Measurements from ENCODE around the gene KRTAP4-8.
"Not testable (repeated sequence)": the region's sequence is repeated elsewhere in the genome, so short reads cannot be mapped to it uniquely, and the experiment has no call there.

KRTAP4-8 gene

DNA sequence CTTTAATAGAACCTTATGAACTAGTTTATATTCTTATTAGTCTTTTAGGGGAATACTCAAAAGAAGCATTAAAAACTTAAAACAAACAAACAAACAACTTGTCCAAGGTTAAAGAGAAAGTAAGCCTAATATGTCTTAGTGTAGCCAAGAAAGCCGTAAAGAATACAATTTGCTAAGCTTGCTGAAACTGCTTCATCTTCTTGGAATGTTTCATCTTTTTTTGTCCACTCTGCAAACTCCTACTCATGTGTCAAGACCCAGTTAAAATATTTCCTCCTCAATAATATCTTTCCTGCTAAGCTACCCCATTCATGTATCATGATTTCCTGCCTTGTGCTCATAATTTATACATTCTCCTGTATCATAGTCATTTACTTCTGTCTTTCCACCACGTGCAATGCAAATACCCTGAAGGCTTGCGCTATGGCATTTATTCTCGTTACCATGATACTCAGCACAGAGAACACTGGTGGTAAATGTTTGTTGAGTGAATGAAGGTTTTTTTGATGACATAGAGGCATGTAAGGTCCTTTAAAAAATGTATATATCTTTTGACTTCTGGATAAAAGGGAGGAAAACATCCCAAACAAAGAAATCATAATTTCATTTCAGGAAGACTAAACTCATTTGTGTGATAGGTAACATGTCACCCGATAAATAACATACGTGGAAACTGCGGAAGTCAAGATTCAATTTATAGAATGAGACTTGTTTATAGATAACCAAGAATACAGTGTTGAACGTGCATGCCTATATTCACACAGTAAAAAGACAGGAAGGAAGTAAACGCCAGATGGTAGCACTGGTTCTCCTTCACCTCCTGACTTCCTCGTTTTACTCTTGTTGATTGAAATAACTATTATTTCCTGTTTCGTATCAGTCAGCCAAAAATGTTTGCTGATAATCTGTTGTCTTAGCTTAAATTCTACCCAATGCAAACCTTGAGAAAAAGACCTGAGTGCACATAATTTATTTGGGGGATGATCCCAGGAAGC is 22.1 kb upstream of the KRTAP4-8 start:
- not testable (repeated sequence) for H3K4me3 Mint-ChIP-seq, DNase-seq
- H3K4me1 Mint-ChIP-seq (ENCODE audit: low read depth), result peaks cover 24% of the 10 kb centered on the region

GRCh38 chr17:41118721-41119120 is 20.8 kb upstream of the KRTAP4-8 start:
- peaks cover 18% of the 10 kb centered on the region for H3K4me1 Mint-ChIP-seq (ENCODE audit: low read depth)
- peaks cover 4% of the 10 kb centered on the region for H3K9me3 Mint-ChIP-seq
- DNase-seq, result no peak
- no peak overlapping the region for H3K4me3 Mint-ChIP-seq
- peaks cover 52% of the 10 kb centered on the region for H3K27me3 Mint-ChIP-seq
- H3K36me3 Mint-ChIP-seq (ENCODE audit: low read depth), result no peaks in the 10 kb centered on the region
- H3K27ac Mint-ChIP-seq, result no peak overlapping the region

More for the DNA sequence above, 22.1 kb upstream of the KRTAP4-8 start:
- H3K9me3 Mint-ChIP-seq; H3K27ac Mint-ChIP-seq; H3K36me3 Mint-ChIP-seq (ENCODE audit: low read depth): not testable (repeated sequence)
- H3K27me3 Mint-ChIP-seq, result peaks cover 49% of the 10 kb centered on the region

DNA sequence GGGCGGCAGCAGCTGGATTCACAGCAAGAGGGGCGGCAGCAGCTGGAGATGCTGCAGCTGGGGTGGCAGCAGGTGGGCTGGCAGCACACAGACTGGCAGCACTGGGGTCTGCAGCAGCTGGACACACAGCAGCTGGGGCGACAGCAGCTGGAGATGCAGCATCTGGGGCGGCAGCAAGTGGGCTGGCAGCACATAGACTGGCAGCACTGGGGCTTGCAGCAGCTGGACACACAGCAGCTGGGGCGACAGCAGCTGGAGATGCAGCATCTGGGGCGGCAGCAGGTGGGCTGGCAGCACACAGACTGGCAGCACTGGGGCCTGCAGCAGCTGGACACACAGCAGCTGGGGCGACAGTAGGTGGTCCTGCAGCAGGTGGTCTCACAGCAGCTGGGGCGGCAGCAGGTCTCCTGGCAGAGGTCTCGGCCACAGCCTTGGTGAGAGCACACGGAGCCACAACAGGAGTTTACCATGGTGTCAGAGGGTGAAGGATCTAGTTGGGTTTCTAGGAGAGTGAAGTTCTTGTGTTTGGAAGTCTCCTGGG is 20.0 kb upstream of the KRTAP4-8 start, which contains the start of gene KRTAP4-11:
Gene KRTAP4-11 (minus strand): TSS at position 528 of the 541 bp plus-strand sequence. CDS start 58 bp downstream, at position 470.
- not testable (repeated sequence) for H3K9me3 Mint-ChIP-seq; H3K4me3 Mint-ChIP-seq; H3K27ac Mint-ChIP-seq; H3K36me3 Mint-ChIP-seq (ENCODE audit: low read depth); DNase-seq
- Mint-ChIP-seq H3K4me1 (ENCODE audit: low read depth) (peaks cover 12% of the 10 kb centered on the region), H3K27me3 (peaks cover 49% of the 10 kb centered on the region)

- Mint-ChIP-seq H3K27ac (no peak overlapping the region), H3K27me3 (peaks cover 42% of the 10 kb centered on the region), H3K36me3 (ENCODE audit: low read depth) (no peaks in the 10 kb centered on the region), H3K9me3 (peaks cover 2% of the 10 kb centered on the region), H3K4me3 (no peak overlapping the region), H3K4me1 (ENCODE audit: low read depth) (peaks cover 10% of the 10 kb centered on the region)
- DNase-seq, result no peak
Measured at GRCh38 chr17:41116297-41116696, 18.4 kb upstream of the KRTAP4-8 start.

DNA sequence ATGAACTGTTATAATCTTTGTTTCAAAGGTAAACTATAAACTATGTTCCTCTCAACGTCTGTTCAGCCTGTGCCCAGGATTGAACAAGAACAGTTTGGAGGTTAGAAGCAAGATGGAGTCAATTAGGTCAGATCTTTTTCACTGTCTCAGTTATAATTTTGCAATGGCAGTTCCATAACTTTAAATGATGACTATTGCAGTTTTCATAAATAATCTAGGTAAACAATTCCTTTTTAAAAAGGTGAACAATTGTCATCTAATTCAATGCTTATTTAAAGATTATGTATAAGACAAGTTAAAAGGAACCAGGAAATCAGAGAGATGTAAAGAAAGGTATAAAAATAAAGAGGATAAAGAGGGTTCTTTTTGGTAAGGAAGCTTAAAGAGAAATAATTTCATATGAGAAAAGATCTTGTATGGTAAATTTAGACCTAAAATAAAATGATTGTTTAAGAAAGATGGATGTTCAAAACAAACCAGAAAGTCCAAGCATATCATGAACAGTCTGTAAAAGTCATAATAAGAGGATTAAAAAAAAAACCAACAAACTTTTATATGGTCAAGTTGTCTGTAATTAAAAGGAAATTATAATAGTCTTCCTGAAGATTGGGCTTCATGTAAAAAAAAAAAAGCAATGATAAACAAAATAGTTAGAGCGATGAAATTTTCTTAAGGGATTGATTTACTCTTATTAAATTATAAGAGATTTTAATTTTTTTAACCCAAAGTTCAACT is 13.4 kb upstream of the KRTAP4-8 start:
- H3K4me3 Mint-ChIP-seq, result no peak overlapping the region
- no peaks in the 10 kb centered on the region for H3K4me1 Mint-ChIP-seq (ENCODE audit: low read depth)

GRCh38 chr17:41108728-41109386 is 10.9 kb upstream of the KRTAP4-8 start:
- H3K9me3 Mint-ChIP-seq; H3K4me3 Mint-ChIP-seq; H3K36me3 Mint-ChIP-seq (ENCODE audit: low read depth); H3K4me1 Mint-ChIP-seq (ENCODE audit: low read depth); DNase-seq; H3K27ac Mint-ChIP-seq: not testable (repeated sequence)
- peaks cover 30% of the 10 kb centered on the region for H3K27me3 Mint-ChIP-seq

More for the DNA sequence above, 13.4 kb upstream of the KRTAP4-8 start:
- DNase-seq, result no peak
- Mint-ChIP-seq H3K27ac (no peak overlapping the region), H3K9me3 (peaks cover 4% of the 10 kb centered on the region), H3K27me3 (peaks cover 42% of the 10 kb centered on the region), H3K36me3 (ENCODE audit: low read depth) (no peaks in the 10 kb centered on the region)

DNA sequence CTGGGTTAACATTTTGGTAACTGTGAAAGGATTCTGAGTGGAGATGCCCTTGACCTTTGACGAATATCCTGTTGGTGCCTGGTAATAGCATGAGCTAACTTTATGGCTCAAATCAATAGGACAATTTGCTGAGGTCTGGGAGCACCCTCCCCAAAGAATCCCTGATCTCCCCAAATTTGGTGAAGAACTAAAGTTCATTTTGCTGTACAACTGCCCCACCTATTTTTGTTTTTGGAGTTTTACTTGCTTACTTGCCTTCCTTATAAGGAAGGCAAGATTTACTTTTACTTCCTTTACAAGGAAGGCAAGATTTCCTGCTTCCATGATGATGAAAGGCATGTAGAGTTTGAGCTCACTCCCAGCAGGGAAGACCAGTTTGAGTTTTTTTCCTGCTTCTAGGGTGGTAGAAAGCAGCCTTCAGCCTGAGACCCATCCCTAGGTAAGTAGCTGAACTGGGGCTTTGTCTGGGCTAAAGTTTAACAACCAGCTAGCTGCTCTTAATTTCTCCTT is 10.1 kb upstream of the KRTAP4-8 start:
- no peaks in the 10 kb centered on the region for H3K36me3 Mint-ChIP-seq (ENCODE audit: low read depth)
- H3K4me3 Mint-ChIP-seq, result no peak overlapping the region
- H3K4me1 Mint-ChIP-seq (ENCODE audit: low read depth), result no peaks in the 10 kb centered on the region
- H3K27me3 Mint-ChIP-seq, result peaks cover 27% of the 10 kb centered on the region
- peaks cover 2% of the 10 kb centered on the region for H3K9me3 Mint-ChIP-seq
- H3K27ac Mint-ChIP-seq, result no peak overlapping the region
- no peak for DNase-seq

DNA sequence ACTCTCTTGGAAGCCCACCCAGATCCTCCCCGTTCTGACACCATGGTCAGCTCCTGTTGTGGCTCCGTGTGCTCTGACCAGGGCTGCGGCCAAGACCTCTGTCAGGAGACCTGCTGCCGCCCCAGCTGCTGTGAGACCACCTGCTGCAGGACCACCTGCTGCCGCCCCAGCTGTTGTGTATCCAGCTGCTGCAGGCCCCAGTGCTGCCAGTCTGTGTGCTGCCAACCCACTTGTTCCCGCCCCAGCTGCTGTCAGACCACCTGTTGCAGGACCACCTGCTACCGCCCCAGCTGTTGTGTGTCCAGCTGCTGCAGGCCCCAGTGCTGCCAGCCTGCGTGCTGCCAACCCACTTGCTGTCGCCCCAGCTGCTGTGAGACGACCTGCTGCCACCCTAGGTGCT is 7.4 kb upstream of the KRTAP4-8 start, which contains the start of gene KRTAP4-9:
Gene KRTAP4-9 (plus strand): TSS at position 43 of the 400 bp plus-strand sequence. CDS start 0 bp downstream, at position 43.
- not testable (repeated sequence) for H3K27ac Mint-ChIP-seq; DNase-seq; H3K9me3 Mint-ChIP-seq; H3K4me1 Mint-ChIP-seq (ENCODE audit: low read depth); H3K4me3 Mint-ChIP-seq; H3K36me3 Mint-ChIP-seq (ENCODE audit: low read depth)
- H3K27me3 Mint-ChIP-seq, result peaks cover 26% of the 10 kb centered on the region

- not testable (repeated sequence) for DNase-seq; H3K27ac Mint-ChIP-seq; H3K36me3 Mint-ChIP-seq (ENCODE audit: low read depth); H3K4me1 Mint-ChIP-seq (ENCODE audit: low read depth); H3K4me3 Mint-ChIP-seq; H3K9me3 Mint-ChIP-seq
- H3K27me3 Mint-ChIP-seq, result peaks cover 31% of the 10 kb centered on the region
Measured at GRCh38 chr17:41104386-41105038, 6.6 kb upstream of the KRTAP4-8 start.

- no peak for DNase-seq
- no peak overlapping the region for H3K27ac Mint-ChIP-seq
- no peaks in the 10 kb centered on the region for H3K9me3 Mint-ChIP-seq
- H3K4me1 Mint-ChIP-seq (ENCODE audit: low read depth), result peaks cover 5% of the 10 kb centered on the region
- no peak overlapping the region for H3K4me3 Mint-ChIP-seq
- peaks cover 31% of the 10 kb centered on the region for H3K27me3 Mint-ChIP-seq
- no peaks in the 10 kb centered on the region for H3K36me3 Mint-ChIP-seq (ENCODE audit: low read depth)
Measured at GRCh38 chr17:41103896-41104295, 6.0 kb upstream of the KRTAP4-8 start.

- H3K27ac Mint-ChIP-seq, result no peak within 1 kb of the TSS
- H3K4me3 Mint-ChIP-seq, result no peak within 1 kb of the TSS
- H3K9me3 Mint-ChIP-seq, result no peaks in the 10 kb centered on the region
- H3K36me3 Mint-ChIP-seq (ENCODE audit: low read depth), result no peaks in the 10 kb centered on the region
- H3K27me3 Mint-ChIP-seq, result peaks cover 26% of the 10 kb centered on the region
- DNase-seq, result no peak
- H3K4me1 Mint-ChIP-seq (ENCODE audit: low read depth), result peaks cover 5% of the 10 kb centered on the region
Measured at GRCh38 chr17:41101586-41102259, 3.8 kb upstream of the KRTAP4-8 start, which contains the start of gene KRTAP4-16. TSS of gene KRTAP4-16 (minus strand) at chr17:41102209. CDS start at chr17:41102209, 0 bp downstream.

GRCh38 chr17:41099682-41100480 is 1.9 kb upstream of the KRTAP4-8 start:
- not testable (repeated sequence) for DNase-seq; H3K9me3 Mint-ChIP-seq; H3K27ac Mint-ChIP-seq; H3K4me1 Mint-ChIP-seq (ENCODE audit: low read depth); H3K4me3 Mint-ChIP-seq; H3K36me3 Mint-ChIP-seq (ENCODE audit: low read depth)
- peaks cover 22% of the 10 kb centered on the region for H3K27me3 Mint-ChIP-seq
